ENCODE results near the gene CD48.
A peak's percentile ranks its signal among the peaks of the same experiment; 100 is the strongest.
"Not testable (repeated sequence)": the region's sequence is repeated elsewhere in the genome, so short reads cannot be mapped to it uniquely, and the experiment has no call there.

CD48 gene

DNA sequence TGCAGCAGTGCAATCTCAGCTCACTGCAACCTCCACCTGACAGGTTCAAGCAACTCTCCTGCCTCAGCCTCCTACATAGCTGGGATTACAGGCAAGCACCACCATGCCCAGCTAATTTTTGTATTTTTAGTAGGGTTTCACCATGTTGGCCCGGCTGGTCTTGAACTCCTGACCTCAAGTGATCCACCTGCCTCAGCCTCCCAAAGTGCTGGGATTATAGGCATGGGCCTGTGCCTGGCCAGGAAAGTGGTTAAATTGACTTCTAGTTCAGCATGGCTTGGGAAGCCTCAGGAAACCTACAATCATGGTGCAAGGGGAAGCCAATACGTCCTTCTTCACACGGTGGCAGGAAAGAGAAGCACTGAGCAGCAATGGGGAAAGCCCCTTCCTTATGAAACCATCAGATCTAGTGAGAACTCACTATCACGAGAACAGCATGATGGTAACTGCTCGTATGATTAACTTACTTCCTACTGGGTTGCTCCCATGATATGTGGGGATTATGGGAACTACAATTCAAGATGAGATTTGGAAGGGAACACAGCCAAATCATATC lies 981 bp upstream of the CD48 start:
- not testable (repeated sequence) for DNase-seq

DNA sequence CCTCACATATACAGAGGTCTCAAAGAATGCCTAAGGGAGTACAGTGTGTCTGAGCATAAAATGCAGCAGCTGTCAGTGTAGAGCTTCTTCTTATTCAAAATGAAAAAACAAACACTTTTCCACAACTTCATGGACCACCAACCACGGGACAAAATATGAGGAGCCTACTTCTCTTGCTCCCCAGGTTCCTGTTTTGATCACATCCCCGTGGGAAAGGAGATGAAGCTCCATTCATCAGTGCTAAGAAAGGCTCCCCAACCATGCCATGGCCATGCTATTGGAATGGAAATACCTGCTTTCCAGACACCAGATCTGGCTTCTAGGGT lies 383 bp downstream of the CD48 start:
- DNase-seq, result no peak

DNA sequence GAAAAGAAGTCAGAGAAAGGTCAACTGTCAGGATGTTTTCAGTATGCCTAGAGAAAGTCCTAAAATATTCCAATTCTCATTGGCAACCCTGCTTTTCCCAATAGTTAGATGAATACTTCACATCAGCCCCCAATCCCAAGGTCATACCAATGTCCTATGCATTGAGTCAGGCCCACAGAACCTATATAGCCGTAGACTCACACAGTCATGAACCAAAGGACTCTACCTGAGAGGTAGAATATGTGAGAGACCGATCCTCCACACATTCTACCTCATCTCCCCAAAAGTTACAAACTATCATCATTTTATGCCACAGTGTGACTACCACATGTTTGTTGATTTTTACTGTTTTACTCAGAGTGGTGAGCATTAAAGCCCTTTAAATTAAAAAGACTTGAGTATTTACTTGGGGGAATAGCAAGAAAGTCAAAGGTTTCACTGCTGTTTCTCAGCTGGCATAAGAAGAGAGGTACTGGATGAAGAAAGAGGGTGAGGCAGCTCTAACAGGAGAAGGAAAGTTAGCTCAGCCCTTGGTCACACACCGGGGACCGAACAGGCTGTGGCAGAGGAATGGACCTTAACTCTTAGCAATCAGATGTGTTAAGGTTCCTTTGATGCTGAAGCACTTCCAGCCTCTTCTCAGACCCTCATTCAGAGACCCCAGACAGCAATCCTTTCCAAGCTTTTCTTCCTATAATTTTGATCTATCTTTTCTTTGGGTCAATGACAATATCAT lies 937 bp downstream of the CD48 start:
- no peak for DNase-seq

DNA sequence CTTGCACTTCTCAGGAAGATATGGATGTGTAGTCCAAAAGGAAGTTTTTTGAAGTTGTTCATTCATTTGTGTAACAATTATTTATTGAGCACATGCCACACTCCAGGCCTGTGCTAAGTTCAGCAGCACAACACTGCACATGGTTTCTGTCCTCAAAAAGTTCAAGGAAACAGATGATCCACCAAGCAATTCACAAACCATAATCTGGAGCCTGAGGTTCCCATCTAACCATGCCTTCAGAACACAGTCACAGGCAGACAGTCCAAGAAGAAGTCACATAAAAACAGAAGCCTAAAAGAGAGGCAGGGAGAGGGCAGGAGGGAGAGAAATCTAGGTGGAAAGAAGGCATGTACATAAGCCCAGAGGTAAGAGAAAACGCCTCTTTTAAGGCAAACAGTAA lies 1.9 kb downstream of the CD48 start:
- DNase-seq, result no peak

DNA sequence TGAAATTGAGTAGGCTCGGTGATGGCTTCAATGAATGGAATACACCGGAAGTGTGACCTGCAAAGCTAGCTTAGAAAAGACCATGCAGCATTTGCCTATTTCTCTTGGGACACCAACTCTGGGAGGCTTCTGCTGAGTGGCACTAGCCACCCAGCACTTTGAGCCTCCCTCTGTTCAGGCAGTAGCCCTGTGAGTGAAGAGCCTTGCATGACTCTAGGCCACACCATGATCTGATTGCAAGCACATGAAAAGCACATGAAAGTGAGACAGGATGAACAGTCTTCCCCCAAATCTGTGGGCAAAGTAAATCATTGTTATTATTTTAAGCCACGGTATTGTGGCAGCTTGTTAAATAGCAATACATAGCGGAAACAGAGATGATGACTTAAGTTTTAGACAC lies 2.8 kb downstream of the CD48 start:
- DNase-seq, result no peak

DNA sequence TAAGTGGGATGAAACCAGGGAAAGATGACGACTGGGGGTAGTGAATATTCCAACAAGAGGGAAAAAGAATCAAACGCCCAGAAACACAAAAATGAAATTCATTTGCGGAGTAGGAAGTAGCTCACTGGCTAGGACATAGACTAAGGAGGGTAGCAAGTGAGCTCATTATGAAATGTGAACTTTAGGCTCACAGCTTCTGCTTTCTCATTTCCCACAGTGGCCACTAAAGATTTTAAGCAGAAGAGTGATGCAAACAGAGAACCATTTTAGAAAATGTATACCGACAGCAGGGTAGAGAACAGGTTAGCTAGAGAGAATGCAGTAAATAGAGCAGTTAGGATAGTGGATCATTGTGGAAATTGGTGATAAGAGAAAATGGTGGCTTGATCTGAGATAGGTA lies 3.5 kb downstream of the CD48 start:
- DNase-seq, result no peak

DNA sequence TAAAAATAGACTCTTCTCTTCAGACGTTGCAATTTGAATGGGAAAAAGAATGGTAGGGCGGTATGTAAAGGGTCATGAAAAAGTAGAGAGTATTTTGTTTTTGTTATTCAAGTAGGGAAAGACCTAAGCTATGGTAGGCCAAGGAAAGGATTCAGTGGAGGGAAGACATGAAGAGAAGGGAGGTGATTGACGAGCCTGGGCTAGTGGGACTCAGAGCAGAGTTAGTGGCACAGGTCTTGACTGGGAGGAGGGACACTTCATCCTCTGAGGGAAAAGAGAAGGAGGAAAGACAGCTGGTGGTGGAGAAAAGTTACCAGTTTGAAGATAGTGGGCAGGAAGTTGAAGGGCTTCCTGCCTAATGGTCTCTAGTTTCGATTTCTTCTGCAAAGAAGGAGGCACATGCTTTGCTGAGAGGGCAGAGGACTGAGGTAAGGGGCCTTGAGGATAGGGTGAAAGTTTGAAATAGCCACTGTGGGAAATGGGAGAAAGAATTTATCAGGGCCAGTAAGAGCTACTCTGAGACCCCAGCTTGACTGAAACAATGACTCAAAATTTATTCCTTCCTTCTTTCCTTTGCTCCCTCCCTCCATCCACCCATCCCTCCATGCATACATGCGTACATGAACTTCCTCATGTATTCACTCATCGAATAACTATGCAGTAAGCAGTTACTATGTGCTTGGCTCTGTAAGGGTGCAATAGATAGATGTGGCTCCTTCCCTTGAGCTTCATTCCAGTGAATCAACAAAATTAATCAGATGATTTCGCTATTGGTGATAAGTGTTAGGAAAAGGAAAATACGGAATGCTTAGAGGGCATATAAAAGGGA lies 4.2 kb downstream of the CD48 start:
- no peak for DNase-seq

DNA sequence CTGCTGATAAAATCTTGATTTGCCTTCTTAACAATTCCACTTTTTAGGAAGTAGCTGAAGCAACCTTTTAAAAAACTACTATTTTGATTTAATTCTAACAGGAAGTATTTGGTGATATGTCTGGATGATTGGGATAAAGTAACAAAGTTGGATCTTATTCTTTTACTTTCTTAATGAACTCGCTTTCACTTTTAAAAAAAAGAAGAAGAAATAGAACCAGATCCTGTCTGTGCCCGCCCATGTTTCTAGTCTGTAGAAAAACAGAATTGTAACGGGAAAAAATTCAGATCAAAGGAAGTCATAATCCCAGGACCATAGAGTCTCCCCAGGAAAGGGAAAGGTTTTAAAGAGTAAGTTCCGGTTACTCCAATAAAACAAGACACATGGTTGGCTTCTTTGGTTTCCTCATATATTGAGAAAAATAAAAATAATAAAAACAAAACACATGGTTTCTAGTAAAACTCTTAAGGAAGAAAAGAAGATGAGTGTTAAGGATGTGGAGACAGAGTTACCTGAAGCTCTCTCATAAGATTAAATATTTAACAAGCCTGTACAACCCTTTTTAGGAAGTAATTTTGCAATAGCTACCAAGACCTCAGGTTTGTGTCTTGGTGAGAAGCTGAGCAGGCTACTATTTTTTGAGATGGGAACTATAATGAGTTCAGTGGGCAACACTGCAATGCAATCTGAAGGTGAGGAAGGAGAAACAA lies 4.9 kb downstream of the CD48 start:
- no peak for DNase-seq

DNA sequence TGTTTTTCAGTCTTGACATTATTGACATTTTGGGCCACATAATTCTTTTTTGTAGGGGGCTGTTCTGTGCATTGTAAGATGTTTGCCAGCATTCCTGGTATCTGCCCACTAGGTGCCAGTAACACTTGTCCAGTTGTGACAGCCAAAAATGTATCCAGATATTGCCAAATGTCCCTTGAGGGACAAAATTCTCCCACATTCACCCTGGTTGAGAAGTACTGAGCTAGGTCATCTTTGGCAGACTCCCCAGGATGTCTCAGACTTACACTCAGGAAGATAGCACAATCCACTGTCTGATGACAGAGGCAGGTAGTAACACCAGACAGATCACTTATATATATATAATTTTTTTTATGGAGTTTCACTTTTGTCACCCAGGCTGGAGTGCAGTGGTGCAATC lies 5.9 kb downstream of the CD48 start:
- DNase-seq, result no peak

DNA sequence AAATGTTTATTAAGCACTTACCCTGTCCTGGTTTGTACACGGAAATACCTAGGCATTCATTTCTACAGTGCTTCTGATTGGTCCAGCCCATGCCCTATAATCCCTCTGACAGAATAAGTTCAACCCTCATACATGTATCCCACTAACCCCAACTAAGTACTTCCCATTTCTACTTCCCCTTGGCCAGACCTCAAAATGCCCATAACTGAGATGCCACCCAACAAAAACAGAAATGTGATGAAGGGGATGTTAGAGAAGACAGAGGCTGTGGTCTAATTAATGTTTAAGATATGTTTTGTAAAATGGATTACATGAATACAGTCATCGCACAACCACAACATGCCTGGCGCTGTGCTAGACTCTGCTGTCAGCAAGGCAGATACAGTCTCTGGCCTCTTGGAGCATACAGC lies 6.4 kb downstream of the CD48 start:
- DNase-seq, result not testable (repeated sequence)

DNA sequence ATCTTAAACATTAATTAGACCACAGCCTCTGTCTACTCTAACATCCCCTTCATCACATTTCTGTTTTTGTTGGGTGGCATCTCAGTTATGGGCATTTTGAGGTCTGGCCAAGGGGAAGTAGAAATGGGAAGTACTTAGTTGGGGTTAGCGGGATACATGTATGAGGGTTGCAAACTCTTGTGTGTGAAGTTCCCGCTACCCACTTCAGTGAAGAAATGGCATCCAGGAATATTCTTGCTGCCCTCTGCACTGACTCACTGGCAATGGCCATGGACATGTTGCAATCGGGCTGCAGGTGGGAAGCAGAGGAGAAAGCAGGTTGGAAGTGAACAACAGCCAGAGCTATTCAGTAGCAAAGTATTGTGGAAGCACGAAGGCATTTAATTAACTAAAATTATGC lies 7.4 kb downstream of the CD48 start:
- no peak for DNase-seq

DNA sequence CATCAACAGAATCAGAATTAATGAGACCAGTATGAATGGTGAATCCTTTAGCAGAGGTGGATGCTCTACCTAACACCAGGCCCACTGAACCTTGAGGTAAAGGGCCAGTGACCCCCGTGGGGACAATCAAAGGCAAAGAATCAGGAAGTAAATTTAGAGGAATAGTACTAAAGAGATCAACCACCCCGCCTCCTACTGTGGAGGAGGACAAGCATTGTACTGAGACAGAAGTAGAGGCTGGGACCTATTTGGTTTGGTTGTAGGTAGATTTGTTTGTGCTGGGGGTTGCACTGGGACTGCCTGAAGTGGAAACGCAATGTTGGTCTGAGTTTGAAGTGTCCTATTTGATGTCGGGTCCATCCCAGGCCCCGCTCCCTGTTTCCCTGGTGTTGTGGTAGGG lies 9.5 kb downstream of the CD48 start:
- DNase-seq, result no peak

DNA sequence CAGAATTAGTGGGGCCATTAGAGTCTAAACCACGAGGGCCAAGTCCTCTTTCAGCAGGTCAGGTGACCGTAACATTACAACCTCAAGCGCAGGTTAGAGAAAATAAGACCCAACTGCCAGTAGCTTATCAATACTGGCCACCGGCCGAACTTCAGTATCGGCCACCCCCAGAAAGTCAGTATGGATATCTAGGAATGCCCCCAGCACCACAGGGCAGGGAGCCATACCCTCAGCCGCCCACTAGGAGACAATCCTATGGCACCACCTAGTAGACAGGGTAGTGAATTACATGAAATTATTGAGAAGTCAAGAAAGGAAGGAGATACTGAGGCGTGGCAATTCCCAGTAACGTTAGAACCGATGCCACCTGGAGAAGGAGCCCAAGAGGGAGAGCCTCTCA lies 19.2 kb downstream of the CD48 start:
- DNase-seq, result not testable (repeated sequence)

DNA sequence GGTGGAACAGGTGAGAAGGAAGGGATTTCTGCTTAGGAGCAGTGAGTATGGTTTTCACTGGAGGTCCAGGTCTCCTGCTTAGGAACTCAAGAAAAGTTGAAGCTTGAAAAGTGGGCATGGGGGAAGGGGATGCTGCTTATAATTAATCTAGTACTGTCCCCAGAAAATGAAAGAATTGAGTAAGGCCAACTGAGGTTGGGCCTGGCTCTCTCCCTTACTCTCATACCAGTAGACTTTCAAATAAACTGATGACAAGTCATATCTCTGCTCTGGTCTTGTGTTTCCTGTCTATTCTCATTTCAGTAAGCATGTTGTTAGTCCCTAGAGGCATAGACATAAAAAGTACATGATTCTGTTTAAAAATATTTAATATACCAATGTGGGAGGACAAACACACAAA lies 26.4 kb downstream of the CD48 start:
- DNase-seq, result no peak

DNA sequence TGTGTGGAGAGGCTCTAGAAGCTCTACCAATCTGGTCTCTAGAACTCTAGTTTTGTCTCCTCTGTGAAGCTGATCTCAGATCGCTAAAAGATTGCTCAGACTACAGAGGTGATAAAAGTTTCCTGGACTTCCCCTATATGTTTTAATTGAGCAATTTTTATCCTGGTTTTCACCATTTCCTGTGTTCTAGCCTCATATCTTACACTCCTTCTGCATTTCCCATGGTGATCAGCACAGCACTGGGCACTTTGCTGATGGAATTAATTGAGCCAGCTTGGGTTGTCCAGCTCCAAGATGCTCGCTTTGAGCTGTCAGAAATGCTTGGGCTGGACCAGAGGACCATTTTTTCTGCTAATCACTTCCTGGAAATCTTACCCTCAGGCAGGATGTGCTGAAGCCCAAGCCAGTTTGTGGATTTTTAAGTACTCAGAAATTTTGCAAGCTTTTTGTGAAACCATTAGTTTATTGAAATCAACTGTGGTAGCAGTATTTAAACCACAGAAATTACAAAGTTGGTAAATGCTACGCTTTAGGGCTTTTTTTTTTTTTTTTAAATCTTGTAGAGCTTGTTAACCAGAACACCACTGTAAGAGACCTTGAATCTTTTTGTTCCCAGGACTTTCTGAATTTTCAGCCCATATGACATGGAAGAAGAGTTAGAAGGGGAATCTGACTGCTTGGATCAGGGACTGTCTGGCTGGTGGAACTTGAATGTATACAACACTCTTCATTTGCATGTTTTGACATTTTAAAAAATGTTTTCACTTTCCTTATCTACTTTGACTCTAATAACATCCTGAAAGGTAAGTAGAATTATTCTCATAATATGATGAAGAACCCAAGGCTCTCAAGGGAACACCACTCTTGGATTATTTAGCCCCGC lies 28.4 kb downstream of the CD48 start:
- DNase-seq, result no peak

DNA sequence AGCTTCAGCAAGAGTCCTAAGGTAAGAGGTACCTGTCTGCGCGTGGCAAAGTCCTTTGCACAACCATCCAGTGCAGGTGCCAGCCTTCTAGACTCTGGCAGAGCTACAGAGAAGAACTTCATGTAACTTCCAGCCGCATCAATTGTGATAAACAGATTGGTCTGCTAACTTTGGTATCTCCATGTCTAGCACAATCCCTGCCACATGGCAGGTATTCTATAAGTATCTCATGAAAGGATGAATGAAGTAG lies 29.8 kb downstream of the CD48 start:
- no peak for DNase-seq

DNA sequence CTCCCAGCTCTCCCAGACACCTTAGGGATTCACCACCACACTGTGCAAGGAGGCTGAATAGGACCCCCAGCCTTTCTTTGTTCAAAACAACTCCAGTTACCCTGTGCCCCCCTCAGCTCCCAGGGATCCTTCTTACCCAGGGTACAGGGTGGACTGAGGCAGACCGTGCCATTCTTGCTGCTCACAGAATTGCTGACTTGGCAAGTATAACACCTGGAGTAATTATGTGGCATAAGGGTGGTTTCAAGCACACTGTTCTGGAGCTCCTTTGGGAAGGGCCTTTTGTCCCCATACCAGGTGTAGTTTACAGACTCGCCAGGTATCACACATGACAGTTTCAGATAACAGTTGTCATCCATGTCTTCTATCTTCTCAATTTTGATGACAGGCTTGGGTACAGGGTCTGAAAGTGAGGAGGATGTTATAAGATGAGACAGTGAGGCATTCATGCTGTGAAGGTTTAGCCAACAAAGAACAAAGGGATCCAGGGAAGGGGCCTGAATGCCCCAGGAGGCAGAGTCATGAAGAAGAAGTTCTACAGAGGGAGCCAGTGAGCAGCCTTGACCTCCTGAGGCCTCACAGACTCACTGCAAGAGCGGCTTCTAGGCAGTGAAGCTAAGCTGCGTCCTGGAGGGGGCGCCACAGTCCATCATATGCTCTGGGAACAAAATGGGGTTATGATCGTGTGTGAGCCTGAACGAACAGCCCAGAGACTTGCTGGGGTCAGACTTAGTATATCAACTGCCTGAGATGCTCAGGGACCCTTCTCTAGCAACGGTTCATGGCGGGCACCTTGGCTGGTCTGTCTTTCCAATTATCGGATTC lies 30.3 kb downstream of the CD48 start:
- peak; percentile 9 for DNase-seq

DNA sequence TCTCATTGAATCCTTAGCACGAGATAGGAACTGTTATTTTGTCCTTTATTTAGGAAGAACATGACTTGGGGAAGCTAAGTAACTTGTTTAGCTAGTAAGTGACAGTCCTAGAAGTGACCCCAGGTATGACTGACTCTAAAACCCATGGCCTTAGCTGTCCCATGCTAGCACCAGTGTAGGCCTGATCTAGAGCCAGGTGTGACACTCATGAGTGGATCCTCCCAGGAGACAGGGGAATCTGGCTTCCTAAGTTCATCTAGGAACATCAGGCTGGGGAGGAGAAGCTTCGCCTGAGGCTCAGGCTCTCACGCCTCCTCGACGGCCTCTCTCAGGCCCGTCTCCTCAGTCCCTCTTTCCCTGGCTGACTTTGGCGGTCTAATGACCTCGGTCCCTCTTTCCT lies 31.2 kb downstream of the CD48 start:
- DNase-seq, result no peak

DNA sequence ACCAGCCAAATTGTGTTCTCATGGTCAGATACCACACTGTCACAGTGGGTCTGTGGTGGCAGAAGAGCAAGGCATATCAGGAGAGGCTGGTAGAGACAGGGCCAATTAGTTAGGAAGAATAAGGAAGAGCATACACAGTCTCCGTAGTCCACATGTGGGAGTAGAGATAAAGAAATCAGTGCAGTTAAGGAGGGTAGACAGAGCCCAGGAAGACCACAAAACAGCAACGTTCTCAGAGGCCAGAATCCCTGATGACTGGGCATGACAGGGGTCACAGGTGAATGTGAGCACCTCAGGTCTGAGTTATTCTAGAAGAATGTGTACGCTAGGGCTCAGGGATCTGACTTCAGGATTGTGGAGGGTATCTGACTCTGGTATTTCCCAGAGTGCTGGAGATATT lies 31.7 kb downstream of the CD48 start:
- no peak for DNase-seq

DNA sequence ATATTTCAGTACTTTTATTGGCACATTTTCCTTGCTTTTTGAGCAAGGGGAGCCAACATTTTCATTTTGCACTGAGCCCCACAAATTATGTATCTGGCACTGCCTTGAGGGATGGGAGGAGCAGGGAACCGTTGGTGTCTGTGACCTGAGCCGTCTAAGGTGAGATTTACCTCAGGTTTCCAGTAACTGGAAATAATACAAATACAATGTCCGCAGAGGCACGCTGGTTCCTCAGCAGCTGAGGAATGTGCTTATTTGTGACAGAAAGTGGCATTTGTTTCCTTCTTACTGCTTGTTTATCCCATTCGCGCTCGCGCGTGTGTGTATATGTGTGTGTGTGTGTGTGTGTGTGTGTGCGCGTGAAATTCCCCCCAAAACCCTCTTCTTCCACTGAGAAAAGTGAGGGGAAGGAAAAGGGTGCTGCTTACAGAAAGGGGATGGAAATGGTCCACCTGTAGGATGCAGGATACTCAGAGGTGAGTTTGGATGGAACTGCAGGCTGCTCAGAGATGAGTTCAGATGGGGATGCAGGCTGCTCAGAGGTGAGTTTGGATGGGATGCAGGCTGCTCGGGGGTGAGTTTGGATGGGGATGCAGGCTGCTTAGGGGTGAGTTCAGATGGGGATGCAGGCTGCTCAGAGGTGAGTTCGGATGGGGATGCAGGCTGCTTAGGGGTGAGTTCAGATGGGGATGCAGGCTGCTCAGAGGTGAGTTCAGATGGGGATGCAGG lies 34.6 kb downstream of the CD48 start:
- no peak for DNase-seq

DNA sequence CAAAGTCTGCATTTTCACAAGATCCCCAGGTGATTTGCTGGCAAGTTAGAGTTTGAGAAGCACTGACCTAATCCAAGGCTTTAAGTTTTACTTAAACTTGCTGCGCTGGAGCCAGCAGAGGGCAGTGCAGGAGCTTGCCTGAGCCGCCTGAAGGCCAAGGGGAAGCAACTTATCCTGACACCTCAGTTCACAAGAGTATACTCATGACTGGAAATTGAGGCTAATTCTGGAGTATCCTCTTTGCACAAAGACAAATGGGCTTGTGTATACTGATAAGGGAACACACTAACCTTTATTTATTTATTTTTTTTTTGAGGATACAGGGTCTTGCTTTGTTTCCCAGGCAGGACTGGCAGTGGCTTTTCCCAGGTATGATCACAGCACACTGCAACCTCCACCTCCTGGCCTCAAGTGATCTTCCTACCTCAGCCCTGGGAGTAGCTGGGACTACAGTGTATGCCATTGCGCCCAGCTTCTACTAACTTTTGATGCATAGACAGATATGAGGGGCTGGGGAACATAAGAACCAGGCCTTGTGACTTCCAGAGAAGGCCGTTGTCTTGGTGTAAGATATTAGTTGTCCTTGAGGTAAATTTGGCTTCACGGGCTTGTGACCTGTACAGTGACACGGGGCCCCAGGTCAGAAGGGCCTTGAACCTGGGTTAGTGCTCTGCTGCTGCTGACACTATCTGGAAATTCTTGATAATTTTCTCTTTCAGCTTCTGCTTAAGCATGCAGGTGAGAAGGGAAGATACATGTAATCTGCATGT lies 35.8 kb downstream of the CD48 start:
- peak; percentile 8 for DNase-seq
